GM21526 (cell line): ENCODE data around the gene MAL.

Source experiments
- ATAC-seq: cut with Tn5 transposase; IDR thresholded peaks from one replicate; pipeline ENCODE4 v1.9.1; 2021; ENCODE audit warnings: moderate library complexity; ENCODE audit not compliant: unreplicated experiment, low FRiP score

Gene MAL

DNA sequence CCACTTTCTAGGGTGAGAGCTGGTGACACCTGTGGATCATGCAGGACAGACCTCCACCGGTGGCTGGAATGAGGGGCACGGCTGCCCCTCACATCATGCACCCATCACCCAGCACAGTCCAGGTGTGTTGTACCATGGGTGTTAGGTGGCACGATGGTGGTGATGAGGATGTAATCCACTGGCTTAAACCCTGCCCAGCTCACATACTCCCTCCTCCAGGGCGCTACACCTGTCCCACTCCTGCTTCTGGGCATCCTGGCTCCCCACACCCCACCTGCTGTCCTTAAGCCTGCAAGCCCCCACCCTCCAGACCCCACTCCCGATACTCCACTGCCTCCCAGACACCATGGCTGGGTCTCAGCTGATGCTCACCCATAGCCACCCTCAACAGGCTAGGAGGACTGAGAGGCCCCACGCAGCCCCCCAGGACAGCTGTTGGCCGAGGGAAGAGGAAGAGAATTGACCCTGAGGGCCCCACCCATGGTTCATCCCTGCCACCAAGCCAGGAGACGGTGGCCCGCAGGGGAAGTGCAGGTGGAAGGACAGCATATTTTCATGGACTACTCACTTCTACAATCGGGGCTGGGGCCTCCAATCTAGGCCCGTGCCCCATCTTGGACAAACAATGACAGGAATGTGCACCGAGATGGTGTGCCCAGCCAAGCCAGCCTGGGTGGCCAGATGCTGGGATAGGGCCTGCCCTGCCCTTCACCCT is 34.3 kb downstream of the MAL start:
- no peak for ATAC-seq

DNA sequence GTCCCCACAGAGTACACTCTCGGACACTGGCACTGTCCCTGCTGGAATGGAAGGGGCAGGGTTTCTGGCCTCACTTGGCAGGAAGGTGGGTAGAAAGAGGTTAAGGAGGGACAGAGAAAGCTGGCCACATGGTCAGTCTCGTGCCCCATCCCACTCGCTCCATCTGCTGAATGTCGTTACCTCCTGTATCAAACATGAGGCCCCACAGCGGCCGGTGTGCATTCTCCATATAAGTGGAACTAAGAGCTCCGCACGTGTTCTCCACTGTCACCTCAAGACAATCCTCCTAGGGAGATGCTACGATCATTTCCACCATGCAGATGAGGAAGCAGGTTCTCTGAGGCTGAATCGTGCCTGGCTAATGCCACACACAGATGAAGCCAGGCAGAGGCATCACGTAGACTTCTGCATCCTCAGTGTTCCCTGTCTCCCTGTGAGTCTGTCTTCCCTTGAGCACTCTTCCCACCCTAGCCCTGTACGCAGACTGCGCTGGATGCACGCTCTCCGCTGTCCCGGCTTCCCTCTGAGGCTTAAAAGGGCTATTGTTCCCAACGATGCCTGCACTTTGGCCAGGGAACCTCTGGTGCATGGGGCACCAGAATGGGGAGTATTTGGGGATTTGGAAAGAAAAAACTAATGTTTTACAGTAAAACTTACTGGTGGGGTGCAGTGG is 35.1 kb downstream of the MAL start:
- no peak for ATAC-seq

DNA sequence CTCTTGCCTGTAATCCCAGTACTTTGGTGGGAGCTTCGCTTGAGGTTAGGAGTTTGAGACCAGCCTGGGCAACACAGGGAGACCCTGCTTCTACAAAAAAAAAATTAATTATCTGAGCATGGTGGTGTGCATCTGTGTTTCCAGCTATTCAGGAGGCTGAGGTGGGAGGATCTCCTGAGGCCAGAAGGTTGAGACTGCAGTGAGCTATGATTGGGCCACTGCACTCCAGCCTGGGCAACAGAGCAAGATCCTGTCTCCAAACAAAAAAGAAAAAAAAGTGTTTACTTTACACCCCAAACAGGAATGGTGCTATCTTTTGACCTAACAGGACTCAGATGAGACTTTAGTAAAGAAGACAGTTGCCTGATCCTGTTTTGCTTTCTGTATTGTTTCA is 35.6 kb downstream of the MAL start:
- no peak for ATAC-seq

DNA sequence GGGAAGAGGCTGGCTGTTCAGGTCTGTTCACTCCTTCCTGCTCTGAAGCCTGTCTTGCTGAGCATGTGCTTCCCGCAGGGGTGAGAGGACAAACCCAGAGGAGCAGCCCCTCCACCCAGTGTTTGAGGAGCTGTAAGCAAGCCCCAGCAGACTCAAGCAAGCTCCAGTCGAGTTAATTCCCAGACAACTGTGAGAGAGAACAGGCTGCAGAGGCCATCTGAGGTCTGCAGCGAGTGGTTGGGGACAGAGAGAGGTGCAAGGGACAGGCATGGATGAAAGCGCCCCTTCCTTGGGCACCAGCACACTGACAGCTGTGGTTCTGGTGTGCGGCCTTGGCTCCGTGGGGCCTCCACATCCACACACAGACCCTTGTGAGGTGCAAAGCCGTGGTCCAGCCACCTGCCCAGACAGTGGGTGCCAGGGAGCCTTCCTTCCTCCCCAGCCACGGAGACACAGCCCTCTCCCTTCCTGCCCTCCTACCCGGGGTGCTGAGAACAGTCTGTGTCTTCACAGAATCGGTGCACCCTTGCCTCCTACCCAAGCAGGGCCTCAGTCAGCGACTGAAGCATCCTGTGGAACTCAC is 36.2 kb downstream of the MAL start:
- ATAC-seq = no peak

DNA sequence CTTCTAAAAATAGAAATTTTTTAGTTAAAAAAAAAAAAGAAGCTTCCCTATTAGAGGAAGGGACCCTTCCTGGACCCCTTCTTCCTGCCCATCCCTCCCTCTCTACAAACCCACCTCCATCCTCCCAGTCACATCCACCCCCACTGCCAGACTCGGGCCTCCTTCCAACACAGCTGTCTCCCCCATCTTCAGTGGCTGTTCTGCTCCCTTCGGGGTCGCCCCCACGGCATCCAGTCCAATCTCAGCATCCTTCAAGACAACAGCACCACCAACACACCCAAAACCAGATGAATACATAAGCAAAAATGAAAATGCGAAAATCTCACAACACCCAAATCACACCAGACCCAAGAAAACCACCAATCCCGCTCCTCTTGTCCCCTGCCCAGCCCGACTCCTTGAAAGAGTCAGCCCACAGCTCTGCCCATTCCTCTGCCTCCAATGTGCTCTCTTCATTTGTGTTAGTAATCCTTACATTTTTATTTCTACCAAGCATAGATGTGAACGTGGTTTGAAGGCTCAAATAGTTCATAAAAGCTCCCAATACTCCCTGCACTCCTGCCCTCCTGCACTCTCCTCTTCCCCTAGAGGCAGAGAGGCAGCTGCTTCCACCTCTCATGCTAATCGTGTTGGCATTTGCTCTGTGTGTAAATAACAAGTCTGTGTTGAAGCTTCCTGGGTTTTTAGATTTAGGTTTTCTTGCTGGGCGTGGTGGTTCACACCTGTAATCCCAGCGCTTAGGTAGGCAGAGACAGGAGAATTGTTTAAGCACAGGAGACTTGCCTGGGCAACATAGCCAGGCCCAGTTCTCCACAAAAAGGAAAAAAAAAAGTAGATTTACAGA is 37.0 kb downstream of the MAL start:
- ATAC-seq = peak; percentile 25

DNA sequence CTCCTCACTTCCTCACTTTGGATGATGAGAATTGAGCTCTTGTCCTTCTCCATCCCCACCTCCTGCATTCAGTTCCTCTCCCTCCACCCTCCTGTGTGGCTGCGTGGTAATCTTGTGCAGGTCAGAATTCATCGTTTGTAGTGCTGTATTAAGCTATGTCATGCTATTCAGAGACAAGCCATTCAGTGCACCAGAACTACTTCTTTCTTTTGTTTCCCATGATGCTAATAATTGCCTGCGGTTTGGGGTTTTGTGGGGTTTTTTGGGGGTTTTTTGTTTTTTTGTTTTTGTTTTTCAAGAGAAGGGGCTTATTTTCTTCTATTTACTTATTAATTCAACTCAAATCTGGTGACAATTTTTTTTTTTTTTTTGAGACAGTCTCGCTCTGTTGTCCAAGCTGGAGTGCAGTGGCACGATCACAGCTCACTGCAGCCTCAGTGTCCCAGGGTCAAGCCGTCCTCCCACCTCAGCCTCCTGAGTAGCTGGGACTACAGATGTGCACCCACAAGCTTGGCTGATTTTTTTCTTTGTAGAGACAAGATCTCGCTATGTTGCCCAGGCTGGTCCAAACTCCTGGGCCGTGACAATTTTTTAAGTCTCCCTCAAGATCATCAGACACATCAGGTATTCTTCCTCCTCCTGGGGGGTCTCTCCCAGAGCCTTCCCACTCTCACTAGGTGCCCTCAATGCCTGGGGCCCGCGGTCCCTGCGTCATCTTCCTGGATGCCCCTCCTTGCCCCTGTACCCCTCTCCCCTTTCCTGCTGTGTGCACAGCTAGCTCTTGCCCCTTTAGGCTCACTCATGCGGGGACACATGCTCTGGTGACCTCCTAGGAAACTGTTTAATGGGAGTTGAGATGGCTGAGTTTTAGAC is 37.8 kb downstream of the MAL start:
- ATAC-seq = peak; percentile 72

DNA sequence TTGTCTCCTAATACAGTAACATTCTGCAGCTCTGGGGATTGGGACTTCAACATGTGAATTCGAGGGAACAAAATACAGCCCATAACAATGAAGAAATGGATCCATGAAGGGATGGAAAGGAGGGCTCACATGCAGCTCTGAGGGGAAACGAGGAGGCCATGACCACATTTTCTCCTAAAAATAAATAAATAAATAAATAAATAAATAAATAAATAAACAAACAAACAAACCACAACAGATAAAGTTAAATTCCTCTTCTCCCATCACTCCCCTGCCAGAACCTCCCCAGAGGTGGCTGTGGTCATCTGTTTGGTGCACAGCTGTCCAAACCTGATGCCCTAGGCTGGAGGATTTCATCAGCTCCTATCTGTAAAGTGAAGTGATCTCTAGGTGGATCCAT is 42.7 kb downstream of the MAL start:
- ATAC-seq = no peak

DNA sequence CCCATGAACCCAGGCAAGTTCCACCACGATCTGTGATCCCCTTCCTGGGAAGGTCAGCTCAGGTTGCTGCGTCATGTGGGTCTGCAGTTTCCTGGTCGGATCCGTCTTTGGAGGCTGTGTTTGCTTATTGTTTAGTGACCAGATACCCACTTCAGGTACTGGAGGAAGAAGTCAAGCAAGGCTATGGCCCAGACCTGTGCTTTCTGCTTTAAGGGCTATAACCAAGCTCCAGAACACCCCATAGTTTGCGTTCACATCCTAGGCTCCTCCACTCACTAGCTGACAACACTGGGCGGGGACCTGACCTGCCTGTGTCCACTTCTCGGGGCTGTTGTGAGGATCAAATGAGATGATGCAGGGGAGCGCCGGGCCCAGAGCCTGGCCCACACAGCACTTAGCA is 44.0 kb downstream of the MAL start:
- no peak for ATAC-seq

DNA sequence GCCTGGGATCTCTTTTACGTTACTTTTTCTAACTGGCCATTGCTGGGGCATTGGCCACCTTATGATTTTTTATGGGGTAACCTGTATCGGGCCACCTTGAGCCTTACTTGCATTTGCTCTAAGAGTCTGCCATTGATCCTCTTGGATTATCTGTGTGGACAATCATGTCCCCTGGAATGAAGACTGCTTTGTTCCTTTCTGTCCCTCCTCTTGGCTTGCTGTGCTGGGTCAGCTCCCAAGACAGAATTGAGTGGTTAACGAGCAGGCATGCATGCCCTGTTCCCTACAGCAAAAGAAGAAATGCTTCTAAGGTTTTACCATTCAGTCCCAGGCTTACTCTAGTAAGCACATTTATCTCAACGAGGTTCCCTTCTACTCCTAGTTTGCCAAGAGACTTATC is 46.3 kb downstream of the MAL start:
- no peak for ATAC-seq

DNA sequence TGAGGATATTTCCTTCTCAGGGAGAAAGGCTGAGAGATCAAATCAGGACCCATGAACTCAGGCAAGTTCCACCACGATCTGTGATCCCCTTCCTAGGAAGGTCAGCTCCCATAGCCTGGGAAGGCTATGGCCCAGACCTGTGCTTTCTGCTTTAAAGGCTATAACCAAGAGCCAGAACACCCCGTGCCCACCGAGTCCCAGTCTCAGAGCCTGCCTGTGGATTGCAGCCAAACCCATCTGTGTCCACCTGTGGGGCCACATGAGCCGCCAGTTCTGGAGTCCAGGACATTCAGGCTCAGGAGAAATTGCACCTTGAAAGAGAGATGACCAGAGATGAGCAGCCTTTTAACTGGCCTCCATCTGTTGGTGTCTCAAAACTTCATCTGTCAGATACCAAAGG is 46.9 kb downstream of the MAL start:
- no peak for ATAC-seq

DNA sequence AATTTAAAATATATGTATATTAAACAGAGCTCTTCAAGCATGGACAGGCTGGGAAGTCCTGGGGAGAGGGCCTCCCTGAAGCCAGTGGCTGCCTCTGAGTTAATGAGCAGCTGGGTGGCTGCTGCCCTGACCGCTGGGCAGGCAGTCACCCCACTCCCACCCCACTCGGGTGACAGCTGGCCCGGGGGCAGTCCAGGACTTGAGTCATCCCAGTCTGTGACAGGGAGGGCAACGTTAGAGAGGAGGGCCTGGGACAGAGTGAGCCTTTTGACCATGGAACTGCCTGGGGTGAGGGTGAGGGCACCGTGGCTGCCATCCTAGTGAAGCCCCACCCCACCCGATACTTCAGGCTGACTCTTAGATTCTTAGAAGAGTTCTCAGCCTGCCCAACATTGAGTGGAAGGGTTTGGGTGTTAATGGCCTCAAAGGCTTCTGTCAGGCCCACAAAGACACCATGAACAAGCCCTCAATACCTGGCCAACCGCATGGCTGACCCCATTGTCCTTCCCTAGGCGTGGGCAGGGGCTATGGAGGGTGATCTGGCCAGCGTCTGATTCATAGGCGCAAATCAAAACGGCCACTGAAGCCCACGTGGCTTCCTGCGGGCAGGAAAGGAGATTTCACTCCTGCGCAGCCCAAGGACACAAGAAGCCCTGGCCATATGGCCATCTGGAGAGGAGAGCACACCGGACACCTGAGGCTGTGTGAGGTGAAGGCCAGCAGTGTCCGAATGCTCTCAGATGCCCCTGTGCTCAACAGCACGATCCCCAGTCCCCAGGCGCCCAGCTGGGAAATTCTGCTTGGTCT is 48.6 kb downstream of the MAL start:
- no peak for ATAC-seq

DNA sequence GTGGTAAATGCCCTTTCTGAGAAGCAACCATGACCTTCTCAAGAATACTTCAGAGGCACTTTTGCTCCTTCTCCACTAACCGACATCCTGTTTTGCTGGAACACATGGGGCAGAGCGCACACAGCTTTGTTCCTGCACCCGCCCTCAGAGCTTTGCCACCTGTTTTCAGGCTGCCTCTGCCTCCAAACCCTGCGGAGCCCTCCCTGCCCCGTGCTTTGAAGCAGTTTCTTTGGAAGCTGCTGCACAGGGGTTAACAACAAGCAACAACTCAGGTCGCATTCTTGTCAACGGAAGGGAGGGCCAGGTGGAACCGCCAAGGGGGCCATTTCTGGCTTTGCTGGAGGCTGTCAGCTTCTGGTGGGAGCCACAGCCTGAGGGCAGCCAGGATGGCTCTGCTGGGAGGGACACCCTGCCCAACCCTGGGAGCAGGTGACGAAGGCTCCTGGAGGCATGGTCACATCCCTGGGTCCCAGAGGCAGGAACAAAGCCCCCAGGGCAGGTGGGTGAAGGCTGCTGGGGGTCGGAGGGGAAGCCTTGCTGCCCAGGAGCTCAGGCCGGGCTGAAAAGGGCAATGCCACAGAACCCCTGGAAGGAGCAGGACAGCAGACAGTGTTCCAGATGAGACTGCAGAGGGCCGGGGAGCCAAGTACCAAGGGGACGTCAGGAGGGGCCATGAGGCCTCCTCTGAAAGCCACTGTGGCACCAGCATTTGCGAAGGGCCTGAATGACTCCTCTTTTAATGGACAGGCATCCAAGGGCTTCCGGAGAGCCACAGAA is 49.3 kb downstream of the MAL start:
- ATAC-seq = no peak

DNA sequence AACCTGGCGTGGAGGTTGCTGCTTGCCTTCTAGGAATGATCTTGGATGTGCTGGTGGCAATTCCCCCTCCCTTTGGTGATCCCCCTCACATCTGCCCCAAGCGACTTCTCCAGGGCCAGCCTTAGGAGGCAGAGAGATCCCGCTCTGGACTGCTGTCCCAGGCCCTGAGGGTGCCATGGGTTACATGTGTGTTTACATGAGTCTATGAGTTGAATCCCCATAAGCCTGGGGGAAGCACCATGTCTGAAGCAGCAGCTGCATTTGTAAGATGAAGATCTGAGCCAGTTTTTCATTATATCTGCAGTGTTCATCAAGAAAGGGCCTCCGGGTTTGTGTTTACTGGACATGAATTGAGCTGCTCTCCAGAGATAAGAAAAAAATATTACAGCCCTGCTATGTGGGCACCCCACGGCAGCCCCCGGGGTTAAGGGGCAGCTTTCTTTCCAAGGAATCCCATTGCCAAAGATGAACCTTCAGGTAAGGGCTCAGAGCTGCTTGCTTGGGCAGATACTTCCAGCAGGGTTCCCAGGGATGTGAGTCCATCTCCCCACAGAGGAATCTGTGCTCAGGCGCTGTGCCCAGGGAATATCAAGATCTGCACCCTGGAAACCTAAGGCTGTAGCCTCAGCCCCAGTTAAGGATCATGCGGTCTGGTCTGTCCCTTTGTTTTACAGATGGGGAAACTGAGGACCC is 50.1 kb downstream of the MAL start:
- ATAC-seq = no peak

DNA sequence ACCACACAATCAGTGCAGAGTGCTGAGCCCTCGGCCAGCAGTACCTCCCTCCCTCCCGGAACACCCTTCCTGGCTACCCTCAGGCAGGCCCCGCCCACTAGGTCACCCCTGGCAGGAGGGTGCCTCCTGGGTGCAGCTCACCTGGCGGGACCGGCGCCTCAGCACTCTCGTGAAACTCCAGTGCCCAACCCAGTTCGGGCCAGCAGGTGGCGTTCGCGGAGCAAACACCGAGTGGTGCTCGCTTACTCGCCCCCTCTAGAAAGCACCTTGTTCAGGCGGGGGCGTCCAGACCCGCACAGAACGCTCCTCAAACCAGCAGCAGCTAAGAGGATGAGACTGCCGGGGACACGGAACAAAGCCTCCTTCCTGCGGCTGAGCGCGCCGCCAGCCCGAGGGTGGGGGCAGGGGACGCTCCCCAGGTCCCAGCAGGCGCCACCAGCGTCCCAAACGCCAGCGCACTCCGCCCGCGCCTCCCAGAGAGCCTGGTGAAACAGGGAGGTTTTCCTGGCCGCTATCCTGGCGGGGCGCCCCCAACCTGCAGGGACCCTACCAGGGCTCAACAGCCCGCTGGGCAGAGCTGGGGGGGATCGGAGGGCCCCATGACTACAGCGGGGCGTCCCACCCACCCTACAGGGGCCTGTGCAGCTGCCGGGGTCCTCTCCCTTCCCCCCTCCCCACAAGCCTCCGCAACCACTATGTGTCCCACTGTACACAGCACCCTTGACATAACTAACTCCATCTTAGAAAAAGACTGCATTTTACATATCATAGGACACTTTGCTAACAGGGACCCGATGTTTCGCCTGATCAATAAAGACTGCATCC is 51.4 kb downstream of the MAL start:
- ATAC-seq = peak; percentile 84

DNA sequence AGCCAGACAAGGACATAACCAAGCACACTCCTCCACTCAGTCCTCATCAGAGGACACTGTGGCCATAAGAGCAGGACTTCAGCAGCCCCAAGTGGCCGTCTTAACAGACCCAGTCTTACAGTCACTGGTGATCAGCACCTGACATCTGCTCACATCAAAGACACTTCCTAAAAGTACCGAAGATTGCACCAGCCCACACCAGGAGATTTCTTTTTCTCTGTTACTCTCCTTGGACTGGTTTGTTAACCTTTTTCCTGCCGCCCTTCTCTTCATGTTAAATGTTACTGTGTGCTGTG is 52.0 kb downstream of the MAL start:
- no peak for ATAC-seq

DNA sequence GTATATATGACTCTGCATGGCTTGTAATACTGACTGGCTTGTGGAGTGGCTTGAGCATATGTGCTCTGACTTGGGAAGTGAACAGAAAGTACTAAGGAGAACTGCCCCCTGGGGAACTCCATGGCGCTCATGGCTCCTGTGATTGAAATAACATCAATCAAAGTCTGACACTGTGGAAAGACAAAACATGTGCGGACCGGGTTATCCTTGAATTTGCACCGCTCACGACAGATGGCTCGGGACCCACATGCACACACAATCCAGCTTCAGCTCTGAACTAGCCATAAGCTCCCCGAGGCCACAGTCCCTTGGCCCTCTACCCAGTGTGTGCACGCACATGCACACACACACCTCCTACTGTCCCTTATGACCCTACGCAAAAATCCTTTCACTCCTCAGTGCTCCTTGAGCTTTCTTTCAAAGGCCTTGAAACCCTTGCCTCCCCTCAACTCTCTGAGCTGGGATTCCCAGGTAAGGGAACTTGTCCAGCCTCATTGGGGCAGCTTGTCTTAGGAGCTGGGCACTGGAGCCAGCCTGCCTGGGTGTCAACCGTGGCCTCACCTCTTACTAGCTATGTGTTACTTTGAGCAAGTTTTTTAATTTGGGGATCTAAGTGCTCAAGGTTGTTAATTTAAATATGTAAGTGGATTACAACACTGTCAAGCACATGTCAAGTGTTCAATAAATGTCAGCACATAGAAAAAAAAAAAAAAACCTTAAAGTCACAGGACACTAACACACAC is 52.5 kb downstream of the MAL start:
- no peak for ATAC-seq

DNA sequence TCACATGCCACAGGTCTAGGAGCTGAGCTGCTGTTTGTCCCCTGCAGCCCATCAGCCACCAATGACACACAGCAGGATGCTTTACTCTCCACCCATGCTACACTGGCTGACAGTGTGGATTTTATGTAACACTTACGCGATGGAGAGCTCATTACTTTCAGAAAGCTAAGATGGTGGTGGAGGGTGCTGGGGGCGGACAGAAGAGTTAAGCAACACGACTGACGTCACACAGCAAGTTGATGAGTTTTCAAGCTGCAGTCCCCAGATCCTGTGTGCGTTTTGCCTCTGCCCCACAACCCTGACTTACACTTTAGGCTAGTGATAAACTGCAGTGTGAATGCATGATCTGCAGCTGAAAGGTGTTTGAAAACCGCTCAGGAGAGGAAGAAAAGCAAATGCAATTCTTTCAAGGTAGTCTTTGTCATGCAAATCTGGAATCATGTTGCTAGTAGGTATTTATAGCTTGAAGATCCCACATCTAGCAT is 53.7 kb downstream of the MAL start:
- ATAC-seq = no peak
